Subcutaneous adipose tissue (tissue), 4 donors: ENCODE results near the gene SLC18A2. TPM values are rescaled to one million over a fixed set of nuclear protein-coding genes. Genes with fewer than 3 reads are reported as not detected.

Experiments
- CTCF ChIP-seq: fragments of 450-650 bp; IDR thresholded peaks from one replicate; pipeline ENCODE4 v1.5.1; 2016; ENCODE audit warnings: low read depth, mild to moderate bottlenecking, control low read depth, antibody characterized with exemption, moderate library complexity
- total RNA-seq, 4 donors: library from RNA; depleted of rRNA; stranded (reverse); fragments of >200 nt; gene quantifications; one replicate each; pipeline ENCODE4 v1.1.0, GENCODE V29; 2016

Gene SLC18A2
- total RNA-seq, 4 donors from 2014 or later: 0.51 to 2.0 (median 2.0) TPM; not detected in 1

- no peak for TF ChIP-seq CTCF
These were observed 18.4 kb downstream of the SLC18A2 start for GRCh38 chr10:117259279-117259678.

- no peak for TF ChIP-seq CTCF
These were observed 19.2 kb downstream of the SLC18A2 start for GRCh38 chr10:117260084-117260483.

- TF ChIP-seq CTCF: no peak
These were observed 20.6 kb downstream of the SLC18A2 start for GRCh38 chr10:117261501-117261900.

GRCh38 chr10:117262291-117262902, 21.5 kb downstream of the SLC18A2 start:
- TF ChIP-seq CTCF: no peak

- TF ChIP-seq CTCF: no peak
These were observed 22.0 kb downstream of the SLC18A2 start for GRCh38 chr10:117262903-117263293.

GRCh38 chr10:117264782-117265181, 23.9 kb downstream of the SLC18A2 start:
- no peak for TF ChIP-seq CTCF

GRCh38 chr10:117266400-117266799, 25.5 kb downstream of the SLC18A2 start:
- TF ChIP-seq CTCF: no peak
